ENCODE data around the gene CHRNB1. TPM values are rescaled to one million over a fixed set of nuclear protein-coding genes. Genes with fewer than 3 reads are reported as not detected.
A peak's percentile ranks its signal among the peaks of the same experiment; 100 is the strongest.

Gene CHRNB1
- total and polyA plus RNA-seq, 2 of the 8 experiments (the other 6 are each of a cell fraction or from before 2014, with no cell fraction given): 14.1 to 28.2 TPM

DNA sequence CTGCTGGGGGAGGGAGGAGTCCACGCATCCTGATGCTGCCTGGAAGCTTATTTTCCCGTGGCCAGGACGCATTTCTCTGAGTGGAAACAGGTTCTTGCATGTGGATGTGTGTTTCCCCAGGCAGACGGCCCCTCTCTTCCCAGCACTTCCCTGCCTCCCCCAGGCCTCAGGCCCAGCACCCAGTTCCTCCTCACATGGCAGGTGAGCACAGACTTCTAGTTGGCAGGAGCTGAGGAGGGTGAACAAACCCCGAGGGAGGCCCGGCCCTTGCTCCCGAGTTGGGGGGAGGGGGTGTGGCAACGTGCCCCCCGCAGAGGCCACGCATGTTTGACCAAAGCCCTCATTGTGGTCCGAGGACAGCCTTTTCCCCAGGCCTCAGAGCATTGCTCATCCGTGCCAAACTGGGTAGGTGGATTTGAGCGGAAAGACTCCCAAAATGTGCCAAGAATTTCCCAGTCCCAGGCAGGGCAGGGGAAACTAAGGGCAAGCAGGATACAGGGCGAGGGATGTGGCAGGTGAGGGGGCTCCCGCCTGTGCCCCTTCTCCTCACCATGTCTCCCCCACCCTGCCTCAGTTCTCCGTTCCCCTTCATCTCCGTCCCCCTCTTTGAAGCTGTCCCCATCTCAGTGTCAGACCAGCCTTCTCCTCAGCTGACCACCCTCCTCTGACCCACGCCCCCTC is 26.2 kb upstream of the CHRNB1 start:
- Histone ChIP-seq H3K4me1 (replicated peaks in 1 of 4; ENCODE audit: control insufficient read depth in 3 of 4, insufficient read depth in 4 of 4, low read length in 3 of 4) (peaks cover 0 to 15% (median 2%) of the 10 kb centered on the region in 4 experiments; a peak in 4 of 7 replicates), H2AK5ac (ENCODE audit: low read depth, low read length) (peak overlapping the region; percentile 6; the same call in 1 of the 2 replicates), H3K4me2 (ENCODE audit: insufficient read depth in 1 of 2, low read depth in 2 of 2, low read length in 2 of 2) (no peak overlapping the region), H3K27ac (ENCODE audit: low read depth, low read length) (no peak overlapping the region), H3K4ac (replicated peaks; ENCODE audit: insufficient read length, low read depth, low read length) (no peak overlapping the region), H3K79me2 (ENCODE audit: control insufficient read depth in 1 of 2, insufficient read depth in 2 of 2, low read length in 2 of 2) (no peaks in the 10 kb centered on the region), H3K14ac (ENCODE audit: insufficient read length) (no peak overlapping the region), H4K5ac (ENCODE audit: insufficient read length, low read depth, low read length) (no peak overlapping the region), H3K18ac (ENCODE audit: extremely low read depth, low read length) (no peak overlapping the region), H2BK20ac (ENCODE audit: low read length) (no peak overlapping the region), H3K9me3 (ENCODE audit: insufficient read depth in 2 of 2, low read depth in 1 of 2, low read length in 1 of 2) (no peaks in the 10 kb centered on the region), H3K79me1 (ENCODE audit: low read depth, low read length) (no peaks in the 10 kb centered on the region), H3K4me3 (ENCODE audit: extremely low read depth in 1 of 4, insufficient read depth in 2 of 4, low read depth in 3 of 4, low read length in 4 of 4) (no peak overlapping the region), H2AFZ (ENCODE audit: low read length) (no peak overlapping the region), H3K27me3 (replicated peaks in 1 of 4; ENCODE audit: control insufficient read depth in 3 of 4, extremely low read depth in 1 of 4, insufficient read depth in 3 of 4, low read length in 3 of 4) (no peaks in the 10 kb centered on the region), H2BK12ac (ENCODE audit: low read depth, low read length) (0 out of 2 replicates have a peak overlapping the region, but pooled peaks have one; percentile 12), H4K20me1 (replicated peaks in 1 of 2; ENCODE audit: control insufficient read depth in 1 of 2, insufficient read depth in 2 of 2, low read length in 2 of 2) (peaks cover 2 to 5% of the 10 kb centered on the region in 2 experiments), H2BK5ac (ENCODE audit: low read depth, low read length) (no peak overlapping the region; the same call in 1 of the 2 replicates), H4K91ac (replicated peaks; ENCODE audit: insufficient read length, low read length) (no peak overlapping the region), H2BK120ac (replicated peaks; ENCODE audit: low read depth, low read length) (no peak overlapping the region), H4K8ac (ENCODE audit: extremely low read depth, insufficient read depth, low read length) (no peak overlapping the region), H3K56ac (replicated peaks; ENCODE audit: insufficient read length, low read depth, low read length) (no peak overlapping the region), H3K36me3 (ENCODE audit: control insufficient read depth in 2 of 4, insufficient read depth in 4 of 4, low read length in 3 of 4) (peaks cover 0 to 21% (median 9%) of the 10 kb centered on the region in 4 experiments; a peak in 5 of 8 replicates), H3K23me2 (ENCODE audit: low read depth, low read length) (peaks cover 2% of the 10 kb centered on the region; the same call in 1 of the 2 replicates), H3K23ac (ENCODE audit: insufficient read length) (no peak overlapping the region), H3K9ac (replicated peaks in 1 of 4; ENCODE audit: extremely low read depth in 1 of 4, low read depth in 3 of 4, low read length in 3 of 4) (peak overlapping the region in 1 of 4 experiments; percentile 28; a peak in 1 of 7 replicates), H2BK15ac (ENCODE audit: low read length) (no peak overlapping the region)
- no peak for FAIRE-seq
- 74% methylated on average over 16 of the region's 18 CpGs; no CpG with 5 or more reads in 1 of the 2 experiments for WGBS, 2 experiments (ENCODE audit: extremely low coverage in 1 of 2, insufficient coverage in 1 of 2, insufficient read length in 1 of 2, insufficient replicate concordance in 2 of 2, low coverage in 1 of 2, low lambda C conversion rate in 2 of 2, missing lambda C conversion rate in 1 of 2)
- ChIA-PET POLR2A (ENCODE audit: partially characterized antibody) (interaction anchor here (0.8 to 2.8 kb wide), 6 partner anchors 17 to 156 kb away, joined by 3 to 9 read pairs (median 4); partner anchors contain the start of genes TMEM102 and TNK1), CTCF (ENCODE audit: partially characterized antibody) (interaction anchor here (0.9 to 2.4 kb wide), 4 partner anchors 9 to 142 kb away, joined by 3 to 9 read pairs (median 3); partner anchors contain the start of gene PLSCR3)
- no peak for DNase-seq (ENCODE audit: low read depth in 1 of 2, low spot score in 2 of 2)
- no peak for TF ChIP-seq CEBPB (IDR thresholded peaks at IDR 0.05; ENCODE audit: low read depth, low read length)
